Dermis blood vessel endothelial cell (primary cell): ENCODE data around the gene ZNF552. TPM values are rescaled to one million over a fixed set of nuclear protein-coding genes. Genes with fewer than 3 reads are reported as not detected.
A peak's percentile ranks its signal among the peaks of the same experiment; 100 is the strongest.
"Not testable (repeated sequence)": the region's sequence is repeated elsewhere in the genome, so short reads cannot be mapped to it uniquely, and the experiment has no call there.

Experiments
- DNase-seq: peaks from one replicate; pipeline ENCODE4 v3.0.0; 2010
- total RNA-seq: library from RNA; depleted of rRNA; stranded (reverse); fragments of >200 nt; gene quantifications from 2 replicates; pipeline ENCODE4 v1.2.3, GENCODE V29; 2014

The ZNF552 gene
- total RNA-seq, result 7.4 and 9.9 TPM in 2 replicates

DNA sequence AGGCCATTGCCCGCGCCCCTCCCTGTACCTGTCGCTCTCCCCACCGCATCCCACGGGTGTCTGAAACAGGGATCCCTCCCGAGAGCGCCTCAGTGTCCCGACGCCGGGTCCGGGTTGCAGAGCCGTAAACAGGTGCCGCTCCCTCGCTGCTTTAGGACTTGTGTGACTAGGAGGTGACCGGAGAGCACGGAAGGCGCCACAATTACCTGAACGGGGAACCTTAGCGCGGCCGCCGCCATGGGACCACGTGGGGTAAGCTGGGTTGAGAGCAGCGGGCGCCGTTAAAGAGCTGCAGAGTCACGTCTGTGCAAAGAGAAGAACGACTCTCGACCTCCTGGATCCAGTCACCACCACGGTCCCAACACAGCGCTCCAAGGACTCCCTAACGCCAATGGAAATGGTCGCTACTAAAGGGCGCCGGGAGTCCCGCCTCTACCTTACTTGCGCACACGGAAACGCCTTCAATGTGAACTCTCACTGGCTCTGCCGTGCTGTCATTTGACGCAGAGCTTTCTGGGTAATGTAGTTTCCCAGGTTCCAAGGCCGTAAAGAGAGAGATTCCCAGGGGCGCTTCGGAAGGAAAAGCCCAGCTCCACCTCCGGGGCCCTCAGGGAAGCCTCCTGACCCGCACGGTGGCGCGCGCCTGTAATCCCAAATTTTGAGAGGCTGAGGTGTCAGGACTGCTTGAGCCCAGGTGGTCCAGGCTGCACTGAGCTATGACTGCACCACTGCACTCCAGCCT, at the start of gene ZNF552:
Gene ZNF552 (minus strand): TSS at position 409 of the 742 bp plus-strand sequence. CDS start 170 bp downstream, at position 239.
- peak; percentile 94 for DNase-seq

DNA sequence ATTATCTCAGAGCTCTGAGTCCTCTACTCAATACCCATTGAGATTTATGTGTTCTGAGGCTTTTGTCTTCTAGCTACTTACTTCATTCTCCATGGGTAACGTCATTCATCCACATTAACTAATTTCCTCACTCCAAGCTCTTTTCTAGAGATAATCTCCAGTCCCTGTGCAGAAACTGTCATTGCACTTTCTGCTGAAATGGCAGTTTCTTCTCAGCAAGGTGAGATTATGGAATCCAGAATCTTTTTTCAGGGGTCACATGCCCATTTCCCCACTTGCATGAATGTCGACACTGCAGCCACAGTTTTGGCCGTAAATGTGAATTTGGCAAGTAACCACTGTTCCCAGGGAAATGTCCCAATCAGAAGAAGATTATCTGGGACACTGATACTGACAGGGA, 47.6 kb upstream of the ZNF552 start:
- not testable (repeated sequence) for DNase-seq

DNA sequence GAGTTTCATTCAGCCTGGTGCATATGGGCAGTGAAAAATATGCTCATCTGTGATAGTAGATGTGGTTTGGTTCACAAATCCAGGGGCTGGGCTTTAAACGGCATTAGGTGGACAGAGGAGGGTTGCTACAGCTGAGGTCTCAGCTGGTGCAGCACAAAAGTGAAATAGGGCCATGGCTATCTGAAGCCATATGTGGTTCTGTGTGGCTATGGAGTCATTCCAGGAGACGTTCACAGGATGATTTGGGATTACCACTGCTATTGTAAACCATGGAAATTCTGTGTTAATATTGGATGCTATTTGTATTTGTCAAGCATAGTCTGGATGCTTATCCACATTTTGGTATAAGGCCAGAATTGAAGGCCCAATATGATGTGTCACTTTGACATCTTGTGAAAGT, 39.4 kb upstream of the ZNF552 start:
- not testable (repeated sequence) for DNase-seq

DNA sequence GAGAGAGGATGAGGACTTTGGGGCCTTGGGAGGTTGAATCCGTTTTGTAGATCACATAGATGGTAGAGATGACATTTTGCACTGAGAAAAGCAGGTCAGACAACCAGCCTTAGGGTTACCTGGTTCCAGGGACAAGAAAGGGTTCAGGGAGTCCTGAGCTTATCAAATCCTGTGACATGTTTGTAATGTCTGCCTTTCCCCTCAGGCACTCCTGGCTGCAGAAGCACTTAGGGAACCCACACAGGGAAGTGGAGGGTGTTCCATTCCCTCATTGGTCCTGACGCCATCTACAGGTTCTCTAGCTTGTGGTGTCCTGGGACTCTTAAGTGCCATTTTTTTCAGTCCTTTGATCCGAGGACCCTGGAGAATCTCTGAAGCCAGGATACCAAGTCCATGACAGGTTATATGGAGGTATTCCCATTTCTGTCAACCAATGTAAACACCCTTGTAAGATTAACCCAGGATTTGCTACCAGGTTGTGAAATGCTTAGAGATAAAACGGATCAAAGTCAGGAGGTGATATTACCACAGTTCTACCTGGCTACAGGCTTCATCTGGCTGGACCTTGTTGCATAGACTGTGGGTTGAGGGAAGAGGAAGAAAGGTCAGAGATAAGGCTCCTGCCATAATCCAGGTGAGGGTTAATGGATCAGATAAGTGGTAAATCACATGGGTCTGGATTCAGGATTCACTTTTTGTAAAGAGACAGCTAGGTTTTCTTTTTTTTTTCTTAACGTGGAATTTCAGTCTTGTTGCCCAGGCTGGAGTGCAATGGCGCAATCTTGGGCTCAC, 37.3 kb upstream of the ZNF552 start:
- DNase-seq, result not testable (repeated sequence)

DNA sequence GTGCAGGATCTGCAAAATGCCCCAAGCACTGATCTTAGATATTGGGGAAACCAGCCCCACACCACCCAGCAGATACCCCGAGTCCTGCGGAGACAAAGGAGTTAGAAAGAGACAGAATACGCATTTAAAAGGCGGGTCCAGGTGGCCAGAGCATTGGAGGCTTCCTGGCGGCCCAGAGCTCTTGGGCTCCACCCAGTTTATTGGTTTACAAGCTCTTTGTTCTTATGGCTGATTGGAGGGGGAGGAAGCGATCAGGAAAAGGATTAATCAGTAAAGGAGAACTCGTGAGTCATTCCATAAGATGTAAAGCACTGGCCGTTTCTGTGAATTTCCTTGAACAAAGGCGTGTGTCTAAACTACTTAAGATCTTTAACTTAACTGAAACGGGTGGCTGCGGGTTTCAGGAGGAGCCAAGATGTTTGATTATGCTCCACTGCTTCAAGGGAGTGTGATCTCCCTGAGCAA, 35.9 kb upstream of the ZNF552 start:
- peak; percentile 83 for DNase-seq

DNA sequence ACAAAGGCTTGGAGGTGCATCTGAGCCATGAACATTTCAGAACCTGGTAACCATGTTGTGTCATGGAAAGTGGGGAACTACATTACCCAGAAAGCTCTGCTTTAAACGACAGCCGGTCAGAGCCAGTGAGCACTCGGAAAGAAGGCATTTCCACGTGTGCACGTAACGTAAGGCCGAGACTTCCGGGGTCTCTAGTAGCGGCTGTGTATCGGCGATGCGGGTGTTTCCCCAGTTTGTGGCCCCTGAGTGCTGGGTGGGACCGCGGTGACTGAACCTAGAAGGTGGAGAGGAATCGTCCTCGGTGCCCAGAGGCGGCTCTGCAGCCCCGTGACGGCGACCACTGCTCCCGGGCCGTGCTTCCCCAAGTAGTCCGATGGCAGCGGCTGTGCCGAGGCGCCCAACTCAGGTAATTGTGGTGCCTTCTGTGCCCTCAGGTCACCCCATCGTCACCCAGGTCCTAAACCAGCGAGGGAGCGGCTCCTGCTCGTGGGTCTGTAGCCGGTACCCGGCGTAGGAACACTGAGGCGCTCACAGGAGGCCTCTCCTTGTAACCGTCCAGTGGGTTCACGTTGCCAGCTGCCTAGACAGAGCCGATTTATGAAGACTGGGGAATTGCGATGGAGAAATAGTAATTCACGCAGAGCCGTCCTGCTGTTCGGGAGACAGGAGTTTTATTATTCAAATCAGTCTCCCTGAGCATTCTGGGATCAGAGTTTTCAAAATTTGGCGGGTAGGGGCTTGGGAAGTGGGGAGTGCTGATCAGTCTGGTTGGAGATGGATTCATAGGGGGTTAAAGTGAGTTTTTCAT, 35.2 kb upstream of the ZNF552 start, which contains the start of gene ZNF587:
Gene ZNF587 (plus strand): TSS at position 194 of the 808 bp plus-strand sequence. CDS start 180 bp downstream, at position 374.
- DNase-seq, result peak; percentile 88

DNA sequence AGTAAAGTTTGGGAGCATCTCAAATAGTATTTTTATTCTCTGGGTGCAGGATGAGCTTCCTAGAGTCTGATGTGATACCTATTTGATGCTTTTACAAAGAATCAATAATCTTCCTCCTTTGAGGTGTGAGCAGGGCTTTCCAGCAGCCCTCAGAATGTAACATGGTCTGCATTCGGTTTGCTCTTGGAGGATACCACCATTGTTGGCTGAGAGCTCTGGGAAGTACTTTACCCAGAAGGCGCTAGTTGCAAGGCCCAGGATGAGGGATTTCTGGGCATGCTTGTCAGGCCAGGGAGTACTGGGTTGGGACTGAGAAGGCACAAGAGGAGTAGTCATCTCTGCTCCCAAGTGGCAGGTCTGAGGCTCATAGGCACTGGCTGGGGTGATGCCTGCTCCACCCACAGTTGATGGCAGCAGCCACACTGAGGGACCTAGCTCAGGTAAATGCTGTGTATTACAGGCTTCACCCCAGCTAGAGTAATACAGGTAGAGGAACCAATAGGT, 34.5 kb upstream of the ZNF552 start:
- not testable (repeated sequence) for DNase-seq

DNA sequence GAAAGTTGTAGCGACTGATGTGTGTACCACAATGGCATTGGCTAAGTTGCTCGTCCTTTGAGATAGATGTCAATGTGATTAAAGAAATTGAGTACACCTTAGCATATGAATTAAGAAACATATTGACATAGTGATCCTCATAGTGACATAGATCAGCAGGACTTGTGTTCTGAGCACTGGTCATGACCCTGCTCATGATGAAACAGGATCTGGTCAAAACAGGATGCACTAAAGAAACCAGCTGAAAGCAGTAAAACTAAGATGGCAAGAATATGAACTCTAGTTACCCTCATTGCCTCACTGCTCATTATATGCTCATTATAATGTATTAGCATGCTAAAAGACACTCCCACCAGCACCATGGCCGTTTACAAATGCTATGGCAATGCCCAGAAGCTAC, 32.5 kb upstream of the ZNF552 start:
- DNase-seq, result peak; percentile 27

DNA sequence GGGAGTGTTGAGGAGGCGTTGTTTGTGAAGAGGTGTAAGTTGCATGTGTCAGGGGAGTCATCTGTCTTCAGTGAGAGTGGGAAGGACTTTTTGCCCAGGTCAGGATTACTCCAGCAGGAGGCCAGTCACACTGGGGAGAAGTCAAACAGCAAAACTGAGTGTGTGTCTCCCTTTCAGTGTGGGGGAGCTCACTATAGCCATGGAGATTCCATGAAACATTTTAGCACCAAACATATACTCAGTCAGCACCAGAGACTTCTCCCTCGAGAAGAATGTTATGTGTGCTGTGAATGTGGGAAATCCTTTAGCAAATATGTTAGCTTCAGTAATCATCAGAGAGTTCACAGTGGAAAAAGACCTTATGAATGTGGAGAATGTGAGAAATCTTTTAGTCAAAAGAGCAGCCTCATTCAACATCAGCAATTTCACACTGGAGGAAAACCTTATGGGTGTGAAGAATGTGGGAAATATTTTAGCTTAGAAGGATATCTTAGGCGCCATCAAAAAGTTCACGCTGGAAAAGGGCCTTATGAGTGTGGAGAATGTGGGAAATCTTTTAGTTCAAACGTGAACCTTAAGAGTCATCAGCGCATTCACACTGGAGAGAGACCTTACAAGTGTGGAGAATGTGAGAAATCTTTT, 26.5 kb upstream of the ZNF552 start:
- DNase-seq, result no peak

DNA sequence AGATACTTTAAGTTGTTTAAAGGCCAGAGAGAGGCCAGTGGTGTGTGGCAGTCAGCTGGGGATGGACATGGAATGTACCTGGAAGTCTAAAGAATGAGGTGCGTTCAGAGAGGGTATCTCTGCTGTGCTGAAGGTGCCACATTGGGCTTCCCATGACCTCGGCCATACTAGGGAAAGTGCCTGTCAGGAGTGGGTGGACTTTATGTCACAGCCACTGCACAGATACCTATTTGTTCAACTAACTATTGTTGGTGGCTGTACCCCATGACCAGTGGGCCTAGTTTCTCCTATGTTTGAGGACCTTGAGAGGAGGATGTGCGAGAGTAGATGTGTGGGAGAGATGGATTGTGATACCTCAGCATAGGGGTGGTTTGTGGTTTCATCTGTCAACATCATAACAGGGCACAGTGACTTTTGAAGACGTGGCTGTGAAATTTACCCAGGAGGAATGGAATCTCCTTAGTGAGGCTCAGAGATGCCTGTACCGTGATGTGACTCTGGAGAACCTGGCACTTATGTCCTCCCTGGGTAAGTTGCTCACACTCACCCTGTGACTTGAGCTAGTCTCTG, 24.0 kb upstream of the ZNF552 start:
- not testable (repeated sequence) for DNase-seq

DNA sequence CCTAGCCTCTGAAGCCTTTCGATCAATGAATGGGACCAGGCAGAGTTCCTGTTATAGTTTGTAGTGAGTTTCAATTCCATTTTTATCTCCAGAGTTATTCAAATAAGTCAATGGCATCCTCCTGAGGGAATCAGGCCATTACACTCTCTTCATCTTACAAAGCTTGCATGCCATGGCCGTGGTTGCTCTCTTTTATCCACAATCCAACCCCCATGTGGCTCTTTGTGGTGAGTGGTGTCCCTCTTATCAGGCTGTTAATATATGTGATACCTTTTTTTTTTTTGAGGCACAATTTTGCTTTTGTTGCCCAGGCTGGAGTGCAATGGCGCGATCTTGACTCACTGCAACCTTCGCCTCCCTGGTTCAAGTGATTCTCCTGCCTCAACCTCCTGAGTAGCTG, 22.3 kb upstream of the ZNF552 start:
- DNase-seq, result not testable (repeated sequence)

DNA sequence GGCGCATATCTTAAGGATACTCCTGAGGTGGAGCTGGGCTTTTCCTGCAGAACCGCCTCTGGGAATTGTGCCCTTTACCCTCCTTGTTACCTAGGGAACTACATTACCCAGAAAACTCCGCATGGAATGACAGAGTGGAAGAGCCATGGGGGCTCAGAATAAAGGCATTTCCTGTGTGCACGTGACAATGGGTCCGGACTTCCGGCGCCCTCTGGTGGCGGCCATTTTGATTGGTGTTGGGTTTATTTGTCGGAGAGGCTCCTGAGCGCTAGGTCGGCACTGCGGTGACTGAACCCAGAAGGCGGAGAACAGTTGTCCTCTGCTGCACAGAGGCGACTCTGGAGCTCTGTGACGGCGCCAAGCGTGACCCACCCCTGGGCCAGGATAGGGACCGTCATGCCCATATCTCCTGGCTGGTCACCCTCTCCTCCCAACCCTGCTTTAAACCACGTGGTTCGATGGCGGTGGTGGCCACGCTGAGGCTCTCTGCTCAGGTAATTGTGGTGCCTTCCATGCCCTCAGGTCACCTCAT, 15.4 kb upstream of the ZNF552 start, which contains the start of gene ZNF587B:
Gene ZNF587B (plus strand): TSS at position 229 of the 532 bp plus-strand sequence. CDS start 230 bp downstream, at position 459.
- peak; percentile 69 for DNase-seq

DNA sequence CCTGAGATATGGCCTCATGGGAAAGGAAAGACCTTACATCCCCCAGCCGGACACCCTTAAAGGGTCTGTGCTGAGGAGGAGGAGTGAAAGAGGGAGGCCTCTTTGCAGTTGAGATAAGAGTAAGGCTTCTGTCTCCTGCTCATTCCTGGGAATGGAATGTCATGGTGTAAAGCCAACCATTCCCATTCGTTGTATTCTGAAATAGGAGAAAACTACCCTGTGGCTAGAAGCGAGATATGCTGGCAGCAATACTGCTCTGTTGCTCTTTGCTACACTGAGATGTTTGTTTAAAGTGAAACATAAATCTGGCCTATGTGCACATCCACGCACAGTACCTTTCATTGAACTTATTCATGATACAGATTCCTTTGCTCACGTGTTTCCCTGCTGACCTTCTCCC, 14.6 kb upstream of the ZNF552 start:
- no peak for DNase-seq

DNA sequence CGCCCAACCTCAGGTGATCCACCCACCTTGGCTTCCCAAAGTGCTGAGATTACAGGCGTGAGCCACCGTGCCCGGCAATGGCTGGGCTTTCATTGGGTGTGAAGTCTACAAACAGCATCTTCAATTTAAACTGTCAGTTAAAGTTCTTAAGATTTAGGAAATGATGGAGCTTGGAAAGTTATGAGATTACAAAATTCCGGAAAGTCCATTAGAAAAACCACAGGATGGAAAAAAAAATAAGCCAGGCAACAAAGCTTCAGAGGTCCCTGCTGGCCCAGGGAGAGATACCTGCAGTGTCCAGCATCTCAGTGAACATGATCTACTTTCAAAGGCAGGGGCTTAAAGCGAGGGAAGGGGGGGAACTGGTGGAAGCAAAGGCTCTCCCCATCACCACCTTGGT, 10.8 kb upstream of the ZNF552 start:
- DNase-seq, result no peak

DNA sequence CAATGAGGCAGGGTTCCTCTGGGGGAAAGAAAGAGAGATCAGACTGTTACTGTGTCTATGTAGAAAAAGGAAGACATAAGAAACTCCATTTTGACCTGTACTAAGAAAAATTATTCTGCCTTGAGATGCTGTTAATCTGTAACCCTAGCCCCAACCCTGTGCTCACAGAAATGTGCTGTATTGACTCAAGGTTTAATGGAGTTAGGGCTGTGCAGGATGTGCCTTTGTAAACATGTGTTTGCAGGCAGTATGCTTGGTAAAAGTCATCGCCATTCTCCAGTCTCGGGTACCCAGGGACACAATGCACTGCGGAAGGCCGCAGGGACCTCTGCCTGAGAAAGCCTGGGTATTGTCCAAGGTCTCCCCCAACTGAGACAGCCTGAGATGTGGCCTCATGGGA, 8.9 kb upstream of the ZNF552 start:
- DNase-seq, result not testable (repeated sequence)

DNA sequence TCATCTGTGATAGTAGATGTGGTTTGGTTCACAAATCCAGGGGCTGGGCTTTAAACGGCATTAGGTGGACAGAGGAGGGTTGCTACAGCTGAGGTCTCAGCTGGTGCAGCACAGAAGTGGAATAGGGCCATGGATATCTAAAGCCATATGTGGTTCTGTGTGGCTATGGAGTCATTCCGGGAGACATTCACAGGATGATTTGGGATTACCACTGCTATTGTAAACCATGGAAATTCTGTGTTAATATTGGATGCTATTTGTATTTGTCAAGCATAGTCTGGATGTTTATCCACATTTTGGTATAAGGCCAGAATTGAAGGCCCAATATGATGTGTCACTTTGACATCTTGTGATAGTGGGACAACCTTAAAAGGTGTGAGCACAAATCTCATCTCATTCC, 8.4 kb upstream of the ZNF552 start:
- not testable (repeated sequence) for DNase-seq

DNA sequence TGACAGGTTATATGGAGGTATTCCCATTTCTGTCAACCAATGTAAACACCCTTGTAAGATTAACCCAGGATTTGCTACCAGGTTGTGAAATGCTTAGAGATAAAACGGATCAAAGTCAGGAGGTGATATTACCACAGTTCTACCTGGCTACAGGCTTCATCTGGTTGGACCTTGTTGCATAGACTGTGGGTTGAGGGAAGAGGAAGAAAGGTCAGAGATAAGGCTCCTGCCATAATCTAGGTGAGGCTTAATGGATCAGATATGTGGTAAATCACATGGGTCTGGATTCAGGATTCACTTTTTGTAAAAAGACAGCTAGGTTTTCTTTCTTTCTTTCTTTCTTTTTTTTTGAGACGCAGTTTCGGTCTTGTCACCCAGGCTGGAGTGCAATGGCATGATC, 6.8 kb upstream of the ZNF552 start:
- not testable (repeated sequence) for DNase-seq

DNA sequence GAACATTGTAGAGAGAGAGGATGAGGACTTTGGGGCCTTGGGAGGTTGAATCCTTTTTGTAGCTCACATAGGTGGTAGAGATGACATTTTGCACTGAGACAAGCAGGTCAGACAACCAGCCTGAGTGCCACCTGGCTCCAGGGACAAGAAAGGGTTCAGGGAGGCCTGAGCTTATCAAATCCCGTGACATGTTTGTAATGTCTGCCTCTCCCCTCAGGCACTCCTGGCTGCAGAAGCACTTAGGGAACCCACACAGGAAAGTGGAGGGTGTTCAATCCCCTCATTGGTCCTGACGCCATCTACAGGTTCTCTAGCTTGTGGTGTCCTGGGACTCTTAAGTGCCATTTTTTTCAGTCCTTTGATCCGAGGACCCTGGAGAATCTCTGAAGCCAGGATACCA, 6.4 kb upstream of the ZNF552 start:
- DNase-seq, result not testable (repeated sequence)

DNA sequence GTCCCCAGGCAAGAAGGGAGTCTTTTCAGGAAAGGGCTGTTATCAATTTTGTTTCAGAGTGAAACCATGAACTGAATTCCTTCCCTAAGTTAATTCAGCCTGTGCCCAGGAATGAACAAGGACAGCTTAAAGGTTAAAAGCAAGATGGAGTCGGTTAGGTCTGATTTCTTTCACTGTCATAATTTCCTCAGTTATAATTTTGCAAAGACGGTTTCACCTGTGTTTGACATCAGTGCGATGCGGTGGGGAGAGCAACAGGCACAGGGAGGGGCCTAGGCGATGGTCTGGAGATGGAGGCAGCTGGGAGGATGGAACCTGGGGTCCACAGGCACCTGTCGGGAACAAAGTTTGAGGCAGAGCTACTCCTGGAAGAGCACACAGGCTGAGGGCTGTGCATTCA, 5.9 kb upstream of the ZNF552 start:
- DNase-seq, result no peak

DNA sequence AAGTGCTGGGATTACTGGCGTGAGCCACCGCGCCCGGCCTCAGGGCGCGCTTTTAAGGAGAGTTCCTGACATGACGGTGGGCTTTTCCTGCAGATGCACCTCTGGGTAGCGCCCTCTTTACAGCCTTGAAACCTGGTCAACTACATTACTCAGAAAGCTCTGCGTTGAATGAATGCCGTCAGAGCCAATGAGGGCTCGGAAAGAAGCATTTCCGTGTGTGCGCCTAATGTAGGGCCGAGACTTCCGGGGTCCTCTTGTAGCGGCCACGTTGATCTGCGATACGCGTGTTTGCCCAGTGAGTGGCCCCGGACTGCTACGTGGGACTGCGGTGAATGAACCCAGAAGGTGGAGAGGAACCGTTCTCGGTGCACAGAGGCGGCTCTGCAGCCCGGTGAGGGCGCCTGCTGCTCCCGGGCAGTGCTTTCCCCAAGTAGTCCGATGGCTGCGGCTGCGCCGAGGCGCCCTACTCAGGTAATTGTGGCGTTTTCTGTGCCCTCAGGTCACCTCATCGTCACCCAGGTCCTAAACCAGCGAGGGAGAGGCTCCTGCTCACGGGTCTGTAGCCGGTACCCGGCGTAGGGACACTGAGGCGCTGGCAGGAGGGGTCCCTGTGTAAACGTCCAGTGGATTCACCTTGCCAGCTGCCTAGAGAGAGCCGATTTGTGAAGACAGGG, 4.9 kb upstream of the ZNF552 start:
- peak; percentile 88 for DNase-seq

DNA sequence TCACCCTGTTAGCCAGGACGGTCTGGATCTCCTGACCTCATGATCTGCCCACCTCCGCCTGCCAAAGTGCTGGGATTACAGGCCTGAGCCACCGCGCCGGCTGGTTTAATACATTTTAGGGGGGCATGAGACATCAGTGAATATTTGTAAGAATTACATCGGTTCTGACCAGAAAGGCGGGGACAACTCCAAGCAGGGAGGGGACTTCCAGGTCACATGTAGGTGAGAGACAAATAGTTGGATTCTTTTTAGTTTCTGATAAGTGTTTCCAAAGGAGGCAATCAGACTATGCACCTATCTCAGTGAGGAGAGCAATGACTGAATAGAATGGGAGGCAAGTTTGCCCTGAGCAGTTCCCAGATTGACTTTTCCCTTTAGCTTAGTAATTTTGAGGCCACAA, 3.7 kb upstream of the ZNF552 start:
- DNase-seq, result no peak
